Measurements from ENCODE around the gene HBB.

Gene HBB

DNA sequence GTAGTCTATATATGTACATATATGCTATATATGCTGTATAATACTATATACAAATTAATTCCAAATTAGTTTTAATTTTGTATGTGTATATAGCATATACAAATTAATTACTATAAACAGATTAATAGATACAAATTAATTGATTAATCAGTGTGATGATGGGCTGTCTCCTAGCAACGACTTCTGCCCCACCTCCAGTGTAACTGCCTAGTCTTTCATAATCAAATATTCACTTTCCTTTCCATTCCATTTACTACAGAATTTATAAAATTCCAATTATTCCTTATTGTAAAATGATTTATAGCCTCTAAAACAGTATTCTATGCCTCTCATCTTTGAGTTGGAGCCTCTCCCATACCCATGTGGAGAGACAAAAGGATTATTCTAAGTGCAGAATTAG, 6.4 kb upstream of the HBB start:
- H3K4me3 ChIP-seq (replicated peaks; ENCODE audit: low read depth, low read length): no peak overlapping the region

GRCh38 chr11:5232821-5233220, 6.0 kb upstream of the HBB start:
- no peak overlapping the region for H3K4me3 ChIP-seq (replicated peaks; ENCODE audit: low read depth, low read length)
- no peak for DNase-seq (ENCODE audit: extremely low read depth, low read depth)
- TF ChIP-seq CTCF (IDR thresholded peaks at IDR 0.05; ENCODE audit: low read depth, low read length, missing control alignments): no peak

More for the DNA sequence above, 6.4 kb upstream of the HBB start:
- DNase-seq (ENCODE audit: extremely low read depth, low read depth): no peak
- no peak for TF ChIP-seq CTCF (IDR thresholded peaks at IDR 0.05; ENCODE audit: low read depth, low read length, missing control alignments)

- no peak for DNase-seq (ENCODE audit: extremely low read depth, low read depth)
- no peak overlapping the region for H3K4me3 ChIP-seq (replicated peaks; ENCODE audit: low read depth, low read length)
- no peak for TF ChIP-seq CTCF (IDR thresholded peaks at IDR 0.05; ENCODE audit: low read depth, low read length, missing control alignments)
These were observed 5.3 kb upstream of the HBB start for GRCh38 chr11:5232176-5232575.

DNA sequence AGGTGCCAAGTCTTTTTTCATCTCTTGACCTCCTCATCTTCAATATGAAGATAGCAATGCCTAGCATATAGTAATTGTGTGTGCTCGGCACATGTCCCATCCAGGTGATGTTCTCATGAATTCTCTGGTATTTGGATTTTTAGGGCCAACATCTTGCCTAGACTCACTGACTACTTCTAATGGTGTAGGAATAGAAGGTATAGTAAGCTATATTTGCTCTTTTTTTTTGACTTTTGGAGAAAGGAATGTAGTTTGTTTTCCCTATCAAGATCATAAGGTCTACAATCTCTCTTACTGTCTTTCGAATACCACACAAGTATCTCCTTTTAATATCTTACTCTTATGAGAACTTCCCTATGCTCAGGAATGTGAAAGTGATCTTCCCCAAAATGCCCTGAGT, 4.2 kb upstream of the HBB start:
- TF ChIP-seq CTCF (IDR thresholded peaks at IDR 0.05; ENCODE audit: low read depth, low read length, missing control alignments): no peak
- no peak for DNase-seq (ENCODE audit: extremely low read depth, low read depth)
- no peak overlapping the region for H3K4me3 ChIP-seq (replicated peaks; ENCODE audit: low read depth, low read length)

DNA sequence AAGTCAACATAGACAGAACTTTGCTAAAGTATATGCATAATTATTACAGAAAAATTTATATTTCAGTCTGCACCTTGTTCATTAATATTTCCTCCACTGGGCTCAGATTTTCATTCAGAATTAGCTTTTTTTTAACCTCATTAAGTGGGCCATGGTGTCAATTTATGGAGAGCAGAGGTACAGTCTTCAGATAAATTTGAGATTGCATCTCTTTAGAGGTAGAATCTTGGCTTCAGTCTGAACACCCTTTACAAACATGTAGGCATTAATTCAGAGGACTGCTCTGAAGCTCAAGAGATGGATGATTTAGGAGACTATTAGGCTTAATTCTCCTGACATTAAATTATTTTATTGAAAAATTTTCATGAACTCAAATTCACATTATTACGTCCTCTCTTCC, 3.4 kb upstream of the HBB start:
- H3K4me3 ChIP-seq (replicated peaks; ENCODE audit: low read depth, low read length): no peak overlapping the region
- TF ChIP-seq CTCF (IDR thresholded peaks at IDR 0.05; ENCODE audit: low read depth, low read length, missing control alignments): no peak
- DNase-seq (ENCODE audit: extremely low read depth, low read depth): no peak

- no peak for TF ChIP-seq CTCF (IDR thresholded peaks at IDR 0.05; ENCODE audit: low read depth, low read length, missing control alignments)
- H3K4me3 ChIP-seq (replicated peaks; ENCODE audit: low read depth, low read length): no peak overlapping the region
- no peak for DNase-seq (ENCODE audit: extremely low read depth, low read depth)
These were observed 2.9 kb upstream of the HBB start for GRCh38 chr11:5229796-5230195.

- H3K4me3 ChIP-seq (replicated peaks; ENCODE audit: low read depth, low read length): no peak overlapping the region
- DNase-seq (ENCODE audit: extremely low read depth, low read depth): no peak
- no peak for TF ChIP-seq CTCF (IDR thresholded peaks at IDR 0.05; ENCODE audit: low read depth, low read length, missing control alignments)
These were observed 2.5 kb upstream of the HBB start for GRCh38 chr11:5229356-5229755.

All from HFF-Myc (cell line).